IPS-15b (cell line): ENCODE measurements around the gene NAPB.
"Not testable (repeated sequence)": the region's sequence is repeated elsewhere in the genome, so short reads cannot be mapped to it uniquely, and the experiment has no call there.

ENCODE experiments used
- H3K27me3 ChIP-seq: one replicate; pipeline ENCODE4 v1.6.1; 2013; ENCODE audit warnings: low read length; ENCODE audit not compliant: control insufficient read depth, insufficient read depth
- H3K36me3 ChIP-seq: one replicate; pipeline ENCODE4 v1.6.1; 2013; ENCODE audit warnings: low read length; ENCODE audit not compliant: control insufficient read depth, insufficient read depth
- H3K4me1 ChIP-seq: one replicate; pipeline ENCODE4 v1.6.1; 2013; ENCODE audit warnings: mild to moderate bottlenecking, low read length; ENCODE audit not compliant: control insufficient read depth, insufficient read depth
- H3K4me3 ChIP-seq: one replicate; pipeline ENCODE4 v1.5.1; 2013; ENCODE audit warnings: low read depth, low read length
- H3K9ac ChIP-seq: one replicate; pipeline ENCODE4 v1.6.1; 2013; ENCODE audit warnings: low read depth, mild to moderate bottlenecking, low read length
- H3K9me3 ChIP-seq: one replicate; pipeline ENCODE4 v1.6.1; 2013; ENCODE audit warnings: mild to moderate bottlenecking, low read length; ENCODE audit not compliant: control insufficient read depth, insufficient read depth

Gene NAPB

DNA sequence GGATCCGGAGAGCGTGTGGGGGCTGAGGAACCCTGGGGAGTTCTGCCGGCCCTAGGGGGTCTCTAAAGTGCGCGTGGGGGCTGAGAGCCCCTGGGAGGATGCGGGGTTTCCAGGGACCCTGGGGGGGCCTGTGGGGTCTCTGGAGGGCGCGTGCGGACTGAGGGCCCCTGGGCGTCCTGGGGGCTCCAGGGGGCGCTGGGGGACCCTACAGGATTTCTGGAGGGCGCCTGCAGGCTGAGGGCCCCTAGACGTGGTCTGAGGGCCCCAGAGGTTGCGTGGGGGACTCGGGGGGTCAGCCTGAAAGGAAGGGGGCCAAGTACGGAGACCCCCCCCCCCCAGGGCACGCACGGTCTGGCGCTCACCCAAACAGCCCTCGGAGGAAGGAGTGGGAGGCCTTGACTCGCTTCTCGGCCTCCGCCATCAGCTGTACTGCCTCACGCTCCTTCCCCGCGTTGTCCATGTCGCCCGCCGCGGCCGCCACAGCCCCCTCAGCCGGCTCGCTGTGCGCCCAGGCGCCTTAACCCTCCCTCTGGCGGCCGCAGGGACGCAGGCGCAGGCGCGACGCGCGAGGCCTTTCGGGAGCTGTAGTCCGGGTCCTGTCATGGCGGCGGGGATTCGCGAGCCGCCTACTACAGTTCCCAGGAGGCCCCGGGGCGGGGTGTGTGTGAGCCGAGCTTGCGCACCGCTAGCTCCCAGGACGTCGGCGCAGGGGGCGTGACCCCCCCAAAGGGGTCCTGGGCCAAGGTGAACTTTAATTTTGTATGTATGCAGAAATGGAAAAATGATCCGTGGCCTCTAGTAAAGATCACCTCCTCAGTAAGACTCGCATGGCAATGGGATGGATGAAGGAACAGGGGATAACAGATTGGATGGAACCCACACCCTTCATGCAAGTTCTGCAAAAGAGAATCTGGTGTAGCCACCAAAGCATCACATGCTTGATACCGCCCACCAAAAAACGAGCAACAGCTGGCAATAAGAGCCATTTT, at the start of gene NAPB:
NAPB (minus strand) TSS at position 546 of the 989 bp plus-strand sequence; CDS start at position 460, 86 bp downstream.
- H3K9me3 ChIP-seq, result no peaks in the 10 kb centered on the region
- peaks cover 4% of the 10 kb centered on the region for H3K4me1 ChIP-seq
- no peaks in the 10 kb centered on the region for H3K27me3 ChIP-seq
- no peaks in the 10 kb centered on the region for H3K36me3 ChIP-seq
- H3K9ac ChIP-seq, result no peak within 1 kb of the TSS
- H3K4me3 ChIP-seq, result peak within 1 kb of the TSS; percentile 84

DNA sequence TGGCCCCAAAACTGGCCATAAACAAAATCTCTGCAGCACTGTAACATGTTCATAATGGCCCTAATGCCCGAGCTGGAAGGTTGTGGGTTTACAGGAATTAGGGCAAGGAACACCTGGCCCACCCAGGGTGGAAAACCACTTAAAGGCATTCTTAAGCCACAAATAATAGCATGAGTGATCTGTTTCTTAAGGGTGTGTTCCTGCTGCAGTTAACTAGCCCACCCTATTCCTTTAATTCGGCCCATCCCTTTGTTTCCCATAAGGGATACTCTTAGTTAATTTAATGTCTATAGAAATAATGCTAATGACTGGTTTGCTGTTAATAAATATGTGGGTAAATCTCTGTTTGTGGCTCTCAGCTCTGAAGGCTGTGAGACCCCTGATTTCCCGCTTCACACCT, 45.7 kb upstream of the NAPB start:
- H3K4me1 ChIP-seq, result peaks cover 13% of the 10 kb centered on the region
- H3K9me3 ChIP-seq, result peaks cover 19% of the 10 kb centered on the region
- not testable (repeated sequence) for H3K27me3 ChIP-seq, H3K4me3 ChIP-seq, H3K9ac ChIP-seq, H3K36me3 ChIP-seq

DNA sequence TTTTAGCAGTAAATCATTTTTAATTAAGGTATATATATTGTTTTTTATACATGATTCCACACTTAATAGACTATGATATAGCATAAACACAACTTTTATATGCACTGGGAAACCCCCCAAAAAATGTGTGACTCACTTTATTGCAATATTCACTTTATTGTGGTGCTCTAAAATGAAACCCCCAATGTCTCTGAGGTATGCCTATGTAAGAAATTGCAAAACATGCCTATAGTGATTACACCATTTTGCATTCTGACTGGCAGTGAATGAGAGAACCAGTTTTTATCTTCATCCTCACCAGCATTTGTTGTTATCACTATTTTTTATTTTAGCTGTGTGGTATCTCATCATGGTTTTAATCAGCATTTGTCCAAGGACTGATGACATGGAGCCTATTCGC, 39.9 kb upstream of the NAPB start:
- no peaks in the 10 kb centered on the region for H3K4me1 ChIP-seq
- peaks cover 17% of the 10 kb centered on the region for H3K9me3 ChIP-seq

DNA sequence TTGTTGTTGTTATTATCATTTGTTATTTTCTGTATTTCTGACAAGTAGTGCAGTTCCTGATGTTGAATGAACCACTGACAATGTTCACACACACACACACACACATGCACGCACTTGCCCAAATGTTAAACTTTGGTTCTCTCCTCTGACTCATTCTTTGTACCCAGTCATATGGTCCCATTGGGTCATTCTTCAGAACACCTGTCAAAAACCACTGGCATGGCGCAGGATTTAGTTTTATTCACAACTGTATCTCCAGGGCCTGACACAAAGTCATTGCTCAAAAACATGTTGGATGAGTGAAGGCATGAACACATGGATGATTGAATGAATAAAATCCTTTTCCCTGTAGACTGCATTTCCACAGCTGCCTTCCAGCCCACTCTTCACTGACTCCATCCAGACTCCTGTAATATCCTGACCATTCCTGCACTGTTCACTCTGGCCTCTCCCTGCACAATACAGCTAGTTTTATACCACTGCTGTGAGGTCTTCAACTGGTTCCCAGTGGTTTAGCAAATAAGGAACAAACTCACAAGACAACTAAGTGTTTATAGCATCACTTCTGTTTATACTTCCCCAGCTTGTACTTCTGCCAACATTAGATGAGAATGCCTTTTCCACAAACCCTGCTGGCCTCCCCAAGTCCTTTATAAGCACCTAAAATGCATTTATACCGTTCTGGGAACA, 38.3 kb upstream of the NAPB start:
- Histone ChIP-seq H3K27me3 (no peaks in the 10 kb centered on the region), H3K4me1 (no peaks in the 10 kb centered on the region)

More for the DNA sequence above, 39.9 kb upstream of the NAPB start:
- Histone ChIP-seq H3K4me3 (no peak overlapping the region), H3K36me3 (no peaks in the 10 kb centered on the region), H3K27me3 (no peaks in the 10 kb centered on the region), H3K9ac (no peak overlapping the region)

DNA sequence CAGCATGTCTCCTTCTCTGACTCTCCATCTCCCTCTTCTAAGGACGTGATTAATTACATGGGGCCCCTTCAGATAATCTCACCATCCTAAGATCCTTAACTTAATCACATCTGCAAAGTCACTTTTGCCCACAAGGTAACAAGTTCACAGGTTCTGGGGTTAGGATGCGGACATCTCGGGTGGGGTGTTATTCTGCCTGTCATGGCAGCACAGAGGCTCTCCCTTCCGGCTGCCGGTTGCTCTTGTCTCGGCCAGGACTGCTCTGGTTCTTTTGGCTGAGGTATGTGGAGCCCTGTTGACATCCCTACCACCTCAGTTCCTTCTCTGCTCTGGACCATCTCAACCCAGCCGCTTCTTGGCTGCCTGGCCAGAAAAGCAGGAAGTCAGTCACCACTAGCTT, 35.6 kb upstream of the NAPB start:
- no peaks in the 10 kb centered on the region for H3K4me1 ChIP-seq
- H3K27me3 ChIP-seq, result no peaks in the 10 kb centered on the region
- H3K36me3 ChIP-seq, result no peaks in the 10 kb centered on the region
- no peak overlapping the region for H3K9ac ChIP-seq
- no peak overlapping the region for H3K4me3 ChIP-seq
- no peaks in the 10 kb centered on the region for H3K9me3 ChIP-seq

More for the DNA sequence above, 38.3 kb upstream of the NAPB start:
- Histone ChIP-seq H3K9me3 (peaks cover 5% of the 10 kb centered on the region), H3K4me3 (no peak overlapping the region), H3K9ac (no peak overlapping the region), H3K36me3 (no peaks in the 10 kb centered on the region)

DNA sequence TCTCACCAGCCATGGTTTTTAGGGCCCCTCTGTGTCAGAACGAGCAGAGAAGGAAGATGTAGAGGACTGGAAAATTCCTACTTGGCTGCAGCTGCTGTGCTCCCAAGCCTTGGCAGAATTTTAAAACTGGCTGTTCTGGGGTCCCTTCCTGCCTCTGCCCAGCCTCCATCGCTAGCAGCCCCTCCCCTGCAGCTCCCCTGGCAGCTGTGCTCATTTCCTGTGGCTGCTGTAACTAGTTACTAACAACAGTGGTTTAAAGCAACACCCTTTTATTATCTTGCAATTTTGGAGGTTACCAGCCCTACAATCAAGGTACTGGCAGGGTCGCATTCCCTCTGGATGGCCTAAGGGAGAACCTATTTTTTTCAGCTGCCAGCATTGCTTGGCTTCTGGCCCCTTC, 35.1 kb upstream of the NAPB start:
- H3K4me3 ChIP-seq, result no peak overlapping the region
- H3K27me3 ChIP-seq, result no peaks in the 10 kb centered on the region
- H3K9me3 ChIP-seq, result no peaks in the 10 kb centered on the region
- H3K36me3 ChIP-seq, result no peaks in the 10 kb centered on the region
- no peak overlapping the region for H3K9ac ChIP-seq
- no peaks in the 10 kb centered on the region for H3K4me1 ChIP-seq

DNA sequence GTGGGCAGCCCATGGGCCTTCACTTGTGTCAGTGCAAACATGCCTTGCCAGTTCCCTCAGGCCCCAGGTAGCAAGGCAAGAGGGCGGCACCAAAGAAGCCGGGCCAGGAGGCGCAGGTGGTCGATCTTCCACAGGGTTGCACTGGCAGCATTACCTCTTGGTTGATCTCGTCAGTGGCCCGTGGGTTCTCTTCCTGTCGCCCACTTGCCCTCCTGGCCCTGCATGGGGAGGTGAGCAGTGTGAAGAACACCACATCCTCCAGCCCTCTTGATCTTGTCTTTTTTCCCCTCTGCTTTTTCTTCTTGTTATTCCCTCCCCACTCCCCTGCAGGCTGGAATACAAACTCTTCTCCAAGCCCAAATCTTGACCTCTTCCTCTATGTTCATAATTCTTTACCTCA, 34.4 kb upstream of the NAPB start:
- Histone ChIP-seq H3K4me1 (no peaks in the 10 kb centered on the region), H3K9me3 (no peaks in the 10 kb centered on the region), H3K27me3 (no peaks in the 10 kb centered on the region), H3K4me3 (no peak overlapping the region), H3K36me3 (no peaks in the 10 kb centered on the region), H3K9ac (no peak overlapping the region)

DNA sequence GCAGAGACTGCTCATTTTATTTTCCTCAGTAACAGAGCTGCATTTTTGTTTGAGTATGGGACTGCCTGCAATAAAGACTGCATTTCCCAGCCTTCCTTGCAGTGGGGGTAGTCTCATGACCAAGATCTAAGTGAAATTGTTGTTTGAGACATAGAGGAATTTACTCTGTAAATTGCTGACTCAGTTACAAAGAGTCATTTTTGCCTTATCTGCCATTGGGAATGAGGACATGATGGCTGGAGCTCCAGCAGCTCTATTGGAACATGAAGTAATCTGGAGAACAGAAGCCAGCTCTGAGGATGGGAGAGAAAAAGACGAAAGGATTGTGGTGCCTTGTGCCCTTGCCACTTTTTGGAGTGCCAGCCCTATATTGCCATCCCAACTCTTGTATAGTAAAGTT, 33.5 kb upstream of the NAPB start:
- no peaks in the 10 kb centered on the region for H3K27me3 ChIP-seq
- H3K4me1 ChIP-seq, result no peaks in the 10 kb centered on the region
- no peak overlapping the region for H3K9ac ChIP-seq
- H3K4me3 ChIP-seq, result no peak overlapping the region
- no peaks in the 10 kb centered on the region for H3K9me3 ChIP-seq
- no peaks in the 10 kb centered on the region for H3K36me3 ChIP-seq

DNA sequence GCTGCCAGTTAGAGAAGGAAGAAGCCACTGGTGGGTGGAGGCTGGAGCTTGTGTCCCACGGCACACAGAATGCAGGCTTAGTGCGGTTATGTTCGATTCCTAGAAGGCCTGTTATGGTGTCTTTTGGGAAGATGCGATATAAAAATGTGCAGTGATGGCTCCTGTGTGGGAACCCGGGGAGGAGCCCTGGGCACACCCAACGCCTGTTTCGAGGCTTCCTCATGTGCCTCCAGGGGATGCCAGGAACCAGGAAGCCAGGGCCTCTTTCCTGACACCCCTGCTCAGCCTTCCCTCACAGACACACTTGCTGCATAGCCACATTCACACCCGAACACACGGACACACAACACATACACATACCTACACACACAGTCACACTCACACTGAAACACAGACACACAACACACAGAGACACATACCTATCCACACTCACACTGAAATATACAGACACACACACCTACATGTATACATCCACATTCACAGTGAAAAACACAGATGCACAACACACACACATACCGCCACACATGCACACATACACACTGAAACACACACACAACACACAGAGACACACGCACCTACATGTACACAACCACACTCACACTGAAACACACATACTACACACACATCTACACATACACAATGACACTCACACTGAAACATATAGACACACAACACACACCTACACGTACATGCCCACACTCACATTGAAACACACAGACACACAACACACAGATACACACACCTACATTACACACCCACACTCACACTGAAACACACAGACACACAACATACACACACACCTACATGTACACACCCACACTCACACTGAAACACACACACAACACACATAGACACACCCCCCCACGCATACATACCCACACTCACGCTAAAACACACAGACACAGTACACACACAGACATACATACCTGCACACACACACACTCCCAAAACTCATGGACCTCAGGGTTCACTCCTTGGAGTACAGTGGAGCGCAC, 32.6 kb upstream of the NAPB start:
- Histone ChIP-seq H3K9ac (no peak overlapping the region), H3K27me3 (no peaks in the 10 kb centered on the region), H3K9me3 (no peaks in the 10 kb centered on the region), H3K4me1 (no peaks in the 10 kb centered on the region), H3K36me3 (no peaks in the 10 kb centered on the region), H3K4me3 (no peak overlapping the region)

DNA sequence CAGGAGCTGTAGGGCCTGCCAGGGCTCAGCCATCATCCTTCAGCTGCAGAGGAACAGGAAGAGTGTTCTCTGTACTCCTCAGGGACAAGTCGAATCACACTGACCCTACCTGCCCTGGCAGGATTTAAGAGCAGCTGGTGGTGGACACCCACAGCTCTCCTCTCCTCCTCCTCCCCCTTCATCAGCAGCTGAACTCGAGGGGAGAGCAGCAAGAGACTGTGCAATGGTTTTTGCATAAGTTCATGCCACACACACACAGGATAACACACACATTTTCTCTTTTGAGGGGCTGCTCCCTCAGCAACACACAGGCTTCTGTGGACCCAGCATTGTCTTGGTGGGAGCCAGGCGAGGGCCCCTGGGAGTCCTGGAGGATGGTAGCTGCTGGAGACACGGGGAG, 31.5 kb upstream of the NAPB start, which contains the start of gene CST11:
CST11 (minus strand) TSS at position 101 of the 400 bp plus-strand sequence; CDS start at position 36, 65 bp downstream.
- Histone ChIP-seq H3K9ac (no peak within 1 kb of the TSS), H3K4me3 (no peak within 1 kb of the TSS), H3K9me3 (no peaks in the 10 kb centered on the region), H3K4me1 (no peaks in the 10 kb centered on the region), H3K27me3 (no peaks in the 10 kb centered on the region), H3K36me3 (no peaks in the 10 kb centered on the region)

DNA sequence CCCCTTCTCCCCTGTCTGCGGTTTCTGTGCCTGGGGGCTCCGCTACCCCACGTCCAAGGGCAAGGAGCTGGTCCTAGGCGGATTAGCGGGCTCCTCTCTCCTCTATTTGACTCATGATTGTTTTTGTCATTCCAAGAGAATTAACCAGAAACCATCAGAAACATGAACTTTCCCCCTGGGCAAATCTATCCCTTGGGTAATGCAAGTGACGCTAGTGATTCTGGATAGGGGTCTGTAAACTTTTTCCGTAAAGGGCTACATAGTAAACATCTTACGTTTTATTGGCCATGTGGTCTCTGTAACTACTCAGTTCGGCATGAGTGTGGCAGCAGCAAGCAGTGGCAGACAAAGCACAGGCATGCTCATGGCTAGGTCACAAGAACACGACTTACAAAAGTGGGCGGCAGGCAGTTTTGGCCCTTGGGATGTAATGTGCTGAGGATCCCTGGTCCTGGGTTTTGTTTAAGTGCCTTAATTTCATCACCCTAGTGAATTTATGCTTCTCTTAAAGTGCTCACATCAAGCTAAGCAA, 30.7 kb upstream of the NAPB start:
- H3K9ac ChIP-seq, result no peak overlapping the region
- no peaks in the 10 kb centered on the region for H3K36me3 ChIP-seq
- no peaks in the 10 kb centered on the region for H3K4me1 ChIP-seq
- no peak overlapping the region for H3K4me3 ChIP-seq
- no peaks in the 10 kb centered on the region for H3K27me3 ChIP-seq
- H3K9me3 ChIP-seq, result no peaks in the 10 kb centered on the region
